DOHH2 (cell line): ENCODE data around the gene CCN5.

Experiments used
- EZH2phosphoT487 ChIP-seq: fragments of 200-600 bp; sonication (generic); IDR thresholded peaks from 2 replicates; pipeline ENCODE4 v1.6.1; 2017; ENCODE audit warnings: borderline replicate concordance, mild to moderate bottlenecking, antibody characterized with exemption, low read length, moderate library complexity, mixed read lengths
- TF ChIP-seq, protein P1 (sequence below): fragments of 200-600 bp; sonication (generic); IDR thresholded peaks from one replicate; pipeline ENCODE4 v1.5.1; 2014; ENCODE audit warnings: antibody characterized with exemption, mild to moderate bottlenecking, low read depth, low read length; ENCODE audit not compliant: poor library complexity, severe bottlenecking

DNA sequence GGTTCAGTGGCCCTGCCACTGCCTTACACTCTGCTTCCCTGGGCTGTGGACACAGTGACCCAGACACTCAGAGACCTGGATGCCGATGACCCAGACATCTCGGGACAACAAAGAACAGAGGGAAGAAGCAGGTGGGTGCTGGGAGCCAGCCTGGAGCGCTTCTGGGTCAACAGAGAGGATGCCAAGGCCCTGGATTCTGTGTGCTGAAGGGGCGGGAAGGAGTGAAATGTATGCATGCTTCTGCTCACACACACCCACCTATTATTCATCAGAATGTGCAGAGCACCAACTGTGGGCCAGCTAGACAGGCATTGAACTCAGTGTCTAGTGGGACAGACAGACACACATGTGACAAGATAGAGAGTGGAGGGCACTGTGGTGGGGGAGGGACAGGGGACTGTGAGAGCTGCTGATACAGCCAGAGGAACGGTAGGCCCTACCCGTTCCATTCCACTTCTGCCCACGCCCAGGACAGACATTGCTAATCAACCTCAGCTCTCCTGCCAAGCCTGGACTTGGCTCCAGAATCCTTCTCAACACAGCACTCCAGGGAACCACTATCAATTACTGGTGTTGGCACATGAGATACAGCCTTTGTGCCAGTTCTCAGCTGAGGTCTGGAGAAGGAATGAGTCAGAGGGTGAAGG, 50.7 kb downstream of the CCN5 start:
- TF ChIP-seq, protein P1, sequence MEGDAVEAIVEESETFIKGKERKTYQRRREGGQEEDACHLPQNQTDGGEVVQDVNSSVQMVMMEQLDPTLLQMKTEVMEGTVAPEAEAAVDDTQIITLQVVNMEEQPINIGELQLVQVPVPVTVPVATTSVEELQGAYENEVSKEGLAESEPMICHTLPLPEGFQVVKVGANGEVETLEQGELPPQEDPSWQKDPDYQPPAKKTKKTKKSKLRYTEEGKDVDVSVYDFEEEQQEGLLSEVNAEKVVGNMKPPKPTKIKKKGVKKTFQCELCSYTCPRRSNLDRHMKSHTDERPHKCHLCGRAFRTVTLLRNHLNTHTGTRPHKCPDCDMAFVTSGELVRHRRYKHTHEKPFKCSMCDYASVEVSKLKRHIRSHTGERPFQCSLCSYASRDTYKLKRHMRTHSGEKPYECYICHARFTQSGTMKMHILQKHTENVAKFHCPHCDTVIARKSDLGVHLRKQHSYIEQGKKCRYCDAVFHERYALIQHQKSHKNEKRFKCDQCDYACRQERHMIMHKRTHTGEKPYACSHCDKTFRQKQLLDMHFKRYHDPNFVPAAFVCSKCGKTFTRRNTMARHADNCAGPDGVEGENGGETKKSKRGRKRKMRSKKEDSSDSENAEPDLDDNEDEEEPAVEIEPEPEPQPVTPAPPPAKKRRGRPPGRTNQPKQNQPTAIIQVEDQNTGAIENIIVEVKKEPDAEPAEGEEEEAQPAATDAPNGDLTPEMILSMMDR = no peak
- no peak for TF ChIP-seq EZH2phosphoT487
